B cell (primary cell): Measurements from ENCODE around the gene TRPV2. TPM values are rescaled to one million over a fixed set of nuclear protein-coding genes. Genes with fewer than 3 reads are reported as not detected.

Experiments
- ATAC-seq: fragments of 200-7000 bp; cut with Tn5 transposase; one replicate; pipeline ENCODE4 v1.10.0; 2021; ENCODE audit warnings: low read depth, mild to moderate bottlenecking, moderate number of reproducible peaks, moderate library complexity
- CTCF ChIA-PET: fragments of 350-600 bp; sonication (Branson Sonifier 250); formaldehyde crosslinking; loops from one replicate; lab custom pipeline; 2021; ENCODE audit warnings: antibody characterized with exemption, inconsistent platforms; lab: Charles Lee
- POLR2A ChIA-PET: fragments of 350-600 bp; sonication (Branson Sonifier 250); formaldehyde crosslinking; loops from one replicate; lab custom pipeline; 2021; ENCODE audit warnings: antibody characterized with exemption; lab: Charles Lee
- DNase-seq: peaks from one replicate; pipeline ENCODE4 v3.0.0; 2013
- H2AFZ ChIP-seq: 2 replicates; pipeline ENCODE4 v1.6.1; 2012; ENCODE audit warnings: mild to moderate bottlenecking, low read depth, low read length; ENCODE audit not compliant: insufficient read depth, poor library complexity, severe bottlenecking
- H3K27ac ChIP-seq, 2 donors: 1 replicate in 1 of 2; 2 replicates in 1 of 2; pipeline ENCODE4 v1.5.1; 2012 to 2013; ENCODE audit warnings: low read length in 2 of 2, mild to moderate bottlenecking in 2 of 2, moderate library complexity in 1 of 2
- H3K27me3 ChIP-seq, 4 experiments: fragments of 200-600 bp in 1 of 4; sonication (generic) in 1 of 4; replicated peaks in 1 of 4; 1 replicate in 2 of 4; 2 replicates in 2 of 4; pipeline versions ENCODE4 v1.6.1 to v1.7.0; 2013 to 2016; ENCODE audit warnings: low read length in 3 of 4, mild to moderate bottlenecking in 2 of 4, mixed read lengths in 1 of 4, moderate library complexity in 1 of 4; ENCODE audit not compliant: insufficient read depth in 4 of 4, control insufficient read depth in 3 of 4; ENCODE audit errors: control extremely low read depth in 1 of 4
- H3K36me3 ChIP-seq, 2 experiments: replicated peaks in 1 of 2; 1 replicate in 1 of 2; 2 replicates in 1 of 2; pipeline versions ENCODE4 v1.6.1 to v1.7.1; 2013; ENCODE audit warnings: low read length in 1 of 2; ENCODE audit not compliant: insufficient read depth in 2 of 2, control insufficient read depth in 1 of 2; ENCODE audit errors: control extremely low read depth in 1 of 2, extremely low read depth in 1 of 2
- H3K4me1 ChIP-seq, 2 donors: fragments of 200-600 bp in 1 of 2; sonication (generic) in 1 of 2; 1 replicate in 1 of 2; 2 replicates in 1 of 2; pipeline versions ENCODE4 v1.5.1 to v1.6.1; 2013 to 2017; ENCODE audit warnings: low read length in 2 of 2; ENCODE audit not compliant: control insufficient read depth in 2 of 2, insufficient read depth in 2 of 2
- H3K4me2 ChIP-seq: replicated peaks from 2 replicates; pipeline ENCODE3; 2012; ENCODE audit warnings: mild to moderate bottlenecking, low read depth, low read length; ENCODE audit not compliant: poor library complexity, severe bottlenecking
- H3K4me3 ChIP-seq, 5 experiments: fragments of 200-600 bp in 1 of 5; sonication (generic) in 1 of 5; 1 replicate in 3 of 5; 2 replicates in 2 of 5; pipeline versions ENCODE4 v1.5.1 to v1.7.0; 2011 to 2016; ENCODE audit warnings: low read length in 4 of 5, mild to moderate bottlenecking in 4 of 5, low read depth in 2 of 5, control low read depth in 1 of 5, moderate library complexity in 1 of 5; ENCODE audit not compliant: insufficient read depth in 1 of 5; ENCODE audit errors: control extremely low read depth in 1 of 5, extremely low read depth in 1 of 5
- H3K79me2 ChIP-seq: fragments of 200-600 bp; sonication (generic); one replicate; pipeline ENCODE4 v1.6.0; 2016; ENCODE audit warnings: low read length; ENCODE audit not compliant: control insufficient read depth, insufficient read depth
- H3K9ac ChIP-seq: fragments of 200-600 bp; sonication (generic); 2 replicates; pipeline ENCODE4 v1.6.1; 2017; ENCODE audit warnings: mild to moderate bottlenecking, low read length, moderate library complexity
- H3K9me3 ChIP-seq, 3 donors: one replicate each; pipeline versions ENCODE4 v1.6.1 to v1.7.1; 2013; ENCODE audit warnings: low read length in 2 of 3; ENCODE audit not compliant: control insufficient read depth in 2 of 3, insufficient read depth in 1 of 3; ENCODE audit errors: control extremely low read depth in 1 of 3
- H4K20me1 ChIP-seq: 2 replicates; pipeline ENCODE4 v1.6.0; 2012; ENCODE audit warnings: mild to moderate bottlenecking, low read length; ENCODE audit not compliant: insufficient read depth, control insufficient read depth, poor library complexity, severe bottlenecking
- H3K27ac Mint-ChIP-seq: one replicate; pipeline ENCODE4 v1.8.0; 2021; ENCODE audit warnings: mixed read lengths
- H3K27me3 Mint-ChIP-seq: one replicate; pipeline ENCODE4 v1.8.0; 2021; ENCODE audit warnings: mixed read lengths
- H3K4me1 Mint-ChIP-seq: one replicate; pipeline ENCODE4 v1.8.0; 2021; ENCODE audit warnings: mixed read lengths
- H3K4me3 Mint-ChIP-seq: one replicate; pipeline ENCODE4 v1.8.0; 2021; ENCODE audit warnings: mixed read lengths
- H3K9me3 Mint-ChIP-seq: one replicate; pipeline ENCODE4 v1.8.0; 2022; ENCODE audit warnings: mixed read lengths; ENCODE audit not compliant: insufficient read depth
- EZH2 ChIP-seq: IDR thresholded peaks from 2 replicates; pipeline ENCODE4 v1.6.1; 2012; ENCODE audit warnings: borderline replicate concordance, low read depth, mild to moderate bottlenecking, moderate library complexity, low read length; ENCODE audit not compliant: insufficient read depth, poor library complexity, severe bottlenecking
- WGBS: methylation state at CpG from one replicate; pipeline ENCODE4 v1.1.5; 2013; ENCODE audit warnings: missing lambda C conversion rate; ENCODE audit not compliant: insufficient coverage; 5-methylcytosine and 5-hydroxymethylcytosine counted together
- intact Hi-C: fragments of 100-400 bp; cut with micrococcal nuclease; formaldehyde crosslinking; loops from one replicate; pipeline ENCODE4 v1.10.0; 2022
- polyA plus RNA-seq: library from polyadenylated mRNA; depleted of rRNA; stranded (reverse); fragments of >200 nt; gene quantifications from 2 replicates; pipeline ENCODE4 v1.2.3, GENCODE V29; 2012
- total RNA-seq, 2 donors: library from RNA; stranded (reverse); fragments of 120-200 nt in 1 of 2; gene quantifications; 1 replicate in 1 of 2; 2 replicates in 1 of 2; pipeline versions ENCODE4 v1.2.3 to v1.2.4, GENCODE V29; 2013 to 2022
- TF ChIP-seq, protein P1 (sequence below): fragments of 200-600 bp; IDR thresholded peaks from one replicate; pipeline ENCODE4 v1.8.0; 2022; ENCODE audit warnings: antibody characterized with exemption, mild to moderate bottlenecking

The TRPV2 gene
- total and polyA plus RNA-seq, 2 donors (not counting 1 experiment from before 2014, with no cell fraction given) = 58.6 to 89.0 TPM

DNA sequence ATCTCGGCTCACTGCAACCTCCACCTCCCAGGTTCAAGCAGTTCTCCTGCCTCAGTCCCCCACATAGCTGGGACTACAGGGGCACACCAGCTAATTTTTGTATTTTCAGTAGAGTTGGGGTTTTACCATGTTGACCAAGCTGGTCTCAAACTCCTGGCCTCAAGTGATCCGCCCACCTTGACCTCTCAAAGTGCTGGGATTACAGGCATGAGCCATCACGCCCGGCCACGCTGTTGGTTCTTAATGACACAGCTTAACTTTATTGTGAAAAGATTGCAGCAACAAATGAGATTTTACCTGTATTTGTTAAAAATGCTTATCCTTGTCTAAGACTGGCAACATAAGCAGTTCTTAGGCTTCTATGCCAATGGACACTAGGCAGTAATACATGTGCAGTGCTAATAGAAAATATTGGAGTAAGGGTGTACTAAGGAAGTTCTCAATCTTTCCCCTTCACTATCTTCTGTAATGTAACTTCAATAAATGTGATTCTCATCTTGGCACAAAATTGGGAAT, 31.5 kb upstream of the TRPV2 start:
- peaks cover 35 to 58% of the 10 kb centered on the region in 2 donors for H3K4me1 ChIP-seq
- intact Hi-C loops = loop anchor here (5.0 kb wide), 1 partner anchor 153 kb away; no protein-coding TSS in a partner anchor
- POLR2A ChIA-PET = interaction anchor here (0.9 to 1.0 kb wide), 2 partner anchors 16 to 24 kb away, joined by 3 read pairs; no protein-coding TSS in a partner anchor
- Mint-ChIP-seq H3K4me1 (peaks cover 54% of the 10 kb centered on the region), H3K27ac (peak overlapping the region; percentile 64), H3K27me3 (peaks cover 4% of the 10 kb centered on the region), H3K4me3 (peak overlapping the region; percentile 66), H3K9me3 (no peaks in the 10 kb centered on the region)
- CTCF ChIA-PET = interaction anchor here (1.6 to 2.1 kb wide), 3 partner anchors 20 to 138 kb away, joined by 6 to 9 read pairs (median 6); partner anchors contain the start of gene TRPV2
- H3K27me3 ChIP-seq = peaks cover 0 to 2% (median 0%) of the 10 kb centered on the region in 4 experiments
- no peak overlapping the region for H3K4me3 ChIP-seq
- no peaks in the 10 kb centered on the region for H3K9me3 ChIP-seq
- H4K20me1 ChIP-seq = peaks cover 34% of the 10 kb centered on the region
- WGBS = 96% methylated on average over 3 of the region's 5 CpGs
- no peak overlapping the region for H2AFZ ChIP-seq
- no peak for DNase-seq
- H3K79me2 ChIP-seq = peaks cover 45% of the 10 kb centered on the region
- H3K9ac ChIP-seq = no peak overlapping the region
- peak overlapping the region in 1 of 2 donors; percentile 27 for H3K27ac ChIP-seq
- ATAC-seq = no peak
- peaks cover 0 to 17% of the 10 kb centered on the region in 2 experiments for H3K36me3 ChIP-seq
- no peak overlapping the region for H3K4me2 ChIP-seq
- TF ChIP-seq, protein P1, sequence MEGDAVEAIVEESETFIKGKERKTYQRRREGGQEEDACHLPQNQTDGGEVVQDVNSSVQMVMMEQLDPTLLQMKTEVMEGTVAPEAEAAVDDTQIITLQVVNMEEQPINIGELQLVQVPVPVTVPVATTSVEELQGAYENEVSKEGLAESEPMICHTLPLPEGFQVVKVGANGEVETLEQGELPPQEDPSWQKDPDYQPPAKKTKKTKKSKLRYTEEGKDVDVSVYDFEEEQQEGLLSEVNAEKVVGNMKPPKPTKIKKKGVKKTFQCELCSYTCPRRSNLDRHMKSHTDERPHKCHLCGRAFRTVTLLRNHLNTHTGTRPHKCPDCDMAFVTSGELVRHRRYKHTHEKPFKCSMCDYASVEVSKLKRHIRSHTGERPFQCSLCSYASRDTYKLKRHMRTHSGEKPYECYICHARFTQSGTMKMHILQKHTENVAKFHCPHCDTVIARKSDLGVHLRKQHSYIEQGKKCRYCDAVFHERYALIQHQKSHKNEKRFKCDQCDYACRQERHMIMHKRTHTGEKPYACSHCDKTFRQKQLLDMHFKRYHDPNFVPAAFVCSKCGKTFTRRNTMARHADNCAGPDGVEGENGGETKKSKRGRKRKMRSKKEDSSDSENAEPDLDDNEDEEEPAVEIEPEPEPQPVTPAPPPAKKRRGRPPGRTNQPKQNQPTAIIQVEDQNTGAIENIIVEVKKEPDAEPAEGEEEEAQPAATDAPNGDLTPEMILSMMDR = no peak
- no peak for TF ChIP-seq EZH2

DNA sequence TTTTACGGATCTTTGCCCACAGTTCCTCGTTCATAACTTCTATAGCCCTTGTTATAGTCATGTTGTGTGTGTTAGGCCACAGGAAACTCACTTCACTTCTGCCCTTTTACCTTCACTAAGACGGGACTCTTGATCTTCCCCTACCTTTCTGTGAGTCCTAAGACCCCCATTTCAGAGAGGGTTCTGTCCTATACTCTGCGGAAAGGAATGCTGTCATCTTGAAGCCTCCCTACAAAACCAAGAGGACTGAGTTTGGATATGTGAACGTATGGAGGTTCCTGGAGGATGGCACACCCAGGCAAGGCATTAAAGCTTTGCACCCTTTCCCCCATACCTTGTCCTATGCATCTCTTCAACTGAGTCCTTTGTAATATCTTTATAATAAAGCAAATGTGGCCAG, 30.8 kb upstream of the TRPV2 start:
- Histone ChIP-seq H3K79me2 (peaks cover 45% of the 10 kb centered on the region), H3K9me3 (no peaks in the 10 kb centered on the region), H3K9ac (no peak overlapping the region), H3K4me2 (peak overlapping the region; percentile 4), H4K20me1 (peaks cover 34% of the 10 kb centered on the region), H3K27ac (peak overlapping the region in 1 of 2 donors; percentile 27), H3K27me3 (peaks cover 0 to 2% (median 0%) of the 10 kb centered on the region in 4 experiments), H3K4me3 (no peak overlapping the region), H2AFZ (no peak overlapping the region), H3K4me1 (peaks cover 35 to 58% of the 10 kb centered on the region in 2 donors), H3K36me3 (peaks cover 0 to 17% of the 10 kb centered on the region in 2 experiments)
- no peak for ATAC-seq
- ChIA-PET POLR2A (interaction anchor here (0.6 kb wide), 2 partner anchors 9 to 52 kb away, joined by 3 read pairs; no protein-coding TSS in a partner anchor), CTCF (interaction anchor here (1.5 to 4.6 kb wide), 5 partner anchors 21 to 137 kb away, joined by 5 to 34 read pairs (median 14); partner anchors contain the start of gene TRPV2)
- intact Hi-C loops = loop anchor here (5.0 kb wide), 1 partner anchor 153 kb away; no protein-coding TSS in a partner anchor
- H3K27ac Mint-ChIP-seq = peak overlapping the region; percentile 43
- peak; percentile 23 for DNase-seq
- H3K4me1 Mint-ChIP-seq = peaks cover 54% of the 10 kb centered on the region
- WGBS = no CpG with 5 or more reads among the region's 5 CpGs
- no peaks in the 10 kb centered on the region for H3K9me3 Mint-ChIP-seq
- no peak for TF ChIP-seq EZH2
- TF ChIP-seq, protein P1 = no peak
- H3K27me3 Mint-ChIP-seq = peaks cover 4% of the 10 kb centered on the region
- peak overlapping the region; percentile 35 for H3K4me3 Mint-ChIP-seq
